Measurements from ENCODE around the gene ANKRD23.

Gene ANKRD23

GRCh38 chr2:96863056-96863455 is 19.2 kb upstream of the ANKRD23 start:
- peak; percentile 29 for DNase-seq

GRCh38 chr2:96861074-96861473 is 17.3 kb upstream of the ANKRD23 start:
- DNase-seq: no peak

DNA sequence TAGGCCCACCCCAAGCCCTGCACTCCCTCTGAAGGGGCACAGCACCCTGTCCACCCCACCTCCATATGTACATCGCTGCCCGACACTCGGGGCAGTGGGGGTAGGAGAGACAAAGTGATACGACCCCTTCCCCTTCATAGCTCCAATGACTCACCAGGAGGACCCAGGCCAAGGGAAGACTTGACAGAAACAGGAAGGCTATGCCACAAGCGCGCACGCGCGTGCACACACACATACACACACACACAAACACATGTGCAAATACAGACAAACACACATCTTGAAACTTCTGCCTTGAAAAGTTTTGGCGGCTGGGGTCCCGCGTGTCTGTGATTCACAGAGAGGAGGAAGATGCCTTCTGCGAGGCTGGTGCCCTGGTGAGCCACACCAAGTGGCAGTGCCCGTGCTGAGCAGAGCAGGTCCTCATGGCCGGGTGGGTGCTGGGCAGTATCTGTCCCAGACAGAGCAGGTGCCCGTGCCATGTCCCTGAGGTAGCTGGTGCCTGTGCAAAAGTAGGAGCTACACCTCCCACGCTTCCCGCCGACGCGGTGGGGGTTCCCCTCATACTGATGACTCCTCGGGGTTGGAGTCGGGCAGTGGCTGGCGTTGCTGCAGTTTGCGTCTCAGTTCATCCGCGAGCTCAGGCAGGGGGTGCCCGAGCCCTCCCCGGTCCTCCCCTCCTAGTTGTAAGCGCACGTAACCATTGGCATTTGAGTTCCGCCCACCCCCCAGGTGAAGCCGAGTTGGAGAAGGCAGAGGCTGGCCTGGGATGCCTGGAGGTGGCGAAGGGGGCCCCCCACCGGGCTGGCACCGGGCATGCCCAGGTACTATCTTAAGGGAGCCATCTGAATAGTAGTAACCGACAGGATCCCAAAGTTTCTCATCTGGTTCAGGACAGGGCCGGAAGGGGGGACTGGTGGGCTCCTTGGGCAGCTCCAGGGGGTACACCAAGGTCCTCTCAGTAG is 16.5 kb upstream of the ANKRD23 start:
- no peak for DNase-seq

GRCh38 chr2:96859681-96860064 is 15.9 kb upstream of the ANKRD23 start:
- DNase-seq: no peak

- no peak for DNase-seq
Measured at GRCh38 chr2:96859099-96859649, 15.4 kb upstream of the ANKRD23 start.

- DNase-seq: peak; percentile 98
Measured at GRCh38 chr2:96857667-96858372, 14.0 kb upstream of the ANKRD23 start, which contains the start of gene ANKRD39. Gene ANKRD39 (minus strand): TSS chr2:96858016. CDS start chr2:96857987, 29 bp downstream.

- DNase-seq: no peak
Measured at GRCh38 chr2:96856776-96857666, 13.2 kb upstream of the ANKRD23 start.

DNA sequence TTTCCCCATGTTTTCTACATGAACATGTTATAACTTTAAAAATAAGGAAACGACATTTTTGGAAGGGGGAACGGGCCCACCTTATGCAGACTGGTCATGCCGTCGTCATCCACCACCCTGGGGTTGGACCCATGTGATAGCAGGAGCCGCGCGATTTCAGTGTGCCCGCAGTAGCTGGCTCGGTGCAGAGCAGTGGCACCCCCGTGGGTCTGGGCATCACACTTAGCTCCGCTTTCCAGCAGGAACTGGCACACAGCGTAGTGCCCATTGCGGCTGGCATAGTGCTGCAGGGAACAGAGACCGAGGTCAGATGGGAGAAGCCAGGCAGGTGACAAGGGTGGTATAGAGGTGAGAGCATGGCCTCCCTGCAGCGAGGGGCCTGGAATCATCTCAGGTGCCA is 9.5 kb upstream of the ANKRD23 start:
- no peak for DNase-seq

DNA sequence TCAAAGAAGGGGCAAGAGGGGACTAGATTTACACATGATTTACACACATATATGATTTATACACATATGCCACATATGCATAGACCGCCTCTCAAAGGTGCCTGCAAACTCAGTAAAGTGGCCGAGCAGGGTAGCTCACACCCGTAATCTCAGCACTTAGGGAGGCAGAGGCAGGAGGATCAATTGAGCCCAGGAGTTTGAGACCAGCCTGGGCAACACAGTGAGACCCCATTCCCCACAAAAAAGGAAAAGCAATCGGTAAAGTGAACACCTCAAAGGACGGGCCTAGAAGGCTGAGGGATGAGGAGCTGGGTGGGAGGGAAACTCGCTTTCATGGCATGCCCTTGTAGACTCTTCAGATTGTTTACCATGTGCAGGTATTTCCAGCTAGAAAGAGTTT is 8.8 kb upstream of the ANKRD23 start:
- no peak for DNase-seq

- no peak for DNase-seq
Measured at GRCh38 chr2:96848264-96848663, 4.4 kb upstream of the ANKRD23 start.

- DNase-seq: no peak
Measured at GRCh38 chr2:96847586-96847985, 3.8 kb upstream of the ANKRD23 start.

GRCh38 chr2:96846825-96847224 is 3.0 kb upstream of the ANKRD23 start:
- peak; percentile 7 for DNase-seq

GRCh38 chr2:96844405-96844808 is 586 bp upstream of the ANKRD23 start:
- peak; percentile 14 for DNase-seq

GRCh38 chr2:96842600-96842999 is 1.2 kb downstream of the ANKRD23 start:
- peak; percentile 30 for DNase-seq

GRCh38 chr2:96841701-96842495 is 1.9 kb downstream of the ANKRD23 start:
- peak; percentile 28 for DNase-seq

- peak; percentile 36 for DNase-seq
Measured at GRCh38 chr2:96839875-96840850, 3.7 kb downstream of the ANKRD23 start.

GRCh38 chr2:96839293-96839874 is 4.4 kb downstream of the ANKRD23 start:
- peak; percentile 69 for DNase-seq

GRCh38 chr2:96838345-96839292 is 5.2 kb downstream of the ANKRD23 start:
- DNase-seq: peak; percentile 26

DNA sequence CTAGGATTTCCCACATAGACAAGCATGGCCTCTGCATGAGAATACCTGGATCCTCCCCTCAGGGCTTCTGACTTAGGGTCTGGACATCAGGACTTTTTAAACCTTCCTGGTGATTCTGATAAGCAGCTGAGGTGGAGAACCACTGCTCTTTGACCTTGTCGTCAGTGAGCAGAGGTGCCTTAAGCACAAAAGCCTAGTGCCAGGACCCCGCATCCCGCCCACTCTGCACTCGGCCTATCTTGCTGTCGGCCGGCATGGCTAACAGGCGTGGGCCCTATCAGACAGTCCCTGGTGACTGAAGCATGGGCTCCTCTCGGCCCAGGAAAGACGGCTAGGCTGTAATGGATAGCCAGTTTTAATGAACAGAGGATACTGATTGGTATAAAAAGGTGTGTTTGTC is 6.2 kb downstream of the ANKRD23 start:
- no peak for DNase-seq

All from left hindlimb (tissue), 1 donor.